HUDEP-2 (cell line): ENCODE results near the gene TP53RK.

Experiments used
- DNase-seq, 76 experiments: peaks; one replicate each; lab custom pipeline; 2025; ENCODE audit not compliant: unreplicated experiment in 76 of 76; lab: John Stamatoyannopoulos, UW

The TP53RK gene

GRCh38 chr20:46641424-46641823 lies 47.8 kb downstream of the TP53RK start:
- DNase-seq, result no peak

GRCh38 chr20:46640536-46641311 lies 48.5 kb downstream of the TP53RK start:
- DNase-seq, result no peak

- no peak for DNase-seq
Observed at GRCh38 chr20:46640044-46640443, 49.2 kb downstream of the TP53RK start.

GRCh38 chr20:46639587-46639986 lies 49.7 kb downstream of the TP53RK start:
- no peak for DNase-seq

- no peak for DNase-seq
Observed at GRCh38 chr20:46638898-46639274, 50.4 kb downstream of the TP53RK start.

GRCh38 chr20:46638134-46638897 lies 50.9 kb downstream of the TP53RK start:
- no peak for DNase-seq

- DNase-seq, result no peak
Observed at GRCh38 chr20:46637427-46638133, 51.7 kb downstream of the TP53RK start.

- no peak for DNase-seq
Observed at GRCh38 chr20:46637020-46637419, 52.2 kb downstream of the TP53RK start.

GRCh38 chr20:46636514-46636913 lies 52.7 kb downstream of the TP53RK start:
- no peak for DNase-seq

- peak in 12 of 76 experiments; percentile 2 to 27 (median 8) for DNase-seq
Observed at GRCh38 chr20:46635514-46636136, 53.6 kb downstream of the TP53RK start.

GRCh38 chr20:46634528-46634927 lies 54.7 kb downstream of the TP53RK start:
- peak in 2 of 76 experiments; percentile 2 to 4 for DNase-seq
